Endothelial cell of umbilical vein (primary cell): Measurements from ENCODE around the gene CLIC1. TPM values are rescaled to one million over a fixed set of nuclear protein-coding genes. Genes with fewer than 3 reads are reported as not detected.
"Not testable (repeated sequence)": the region's sequence is repeated elsewhere in the genome, so short reads cannot be mapped to it uniquely, and the experiment has no call there.

Experiments
- BruUV-seq: library from RNA; stranded (reverse); fragments of 400-500 nt; replicated peaks from 2 replicates; lab custom pipeline; 2021; lab: Mats Ljungman, UMichigan
- CTCF ChIA-PET: fragments of 300-600, 350-600 bp; sonication (Branson Sonifier 250); formaldehyde crosslinking; loops from one replicate; lab custom pipeline; 2021; ENCODE audit warnings: antibody characterized with exemption, inconsistent platforms; lab: Charles Lee
- POLR2A ChIA-PET: fragments of 300-600, 350-600 bp; sonication (Branson Sonifier 250); formaldehyde crosslinking; loops from one replicate; lab custom pipeline; 2021; ENCODE audit warnings: antibody characterized with exemption, inconsistent platforms; lab: Charles Lee
- DNase-seq: peaks from one replicate; pipeline ENCODE4 v3.0.0-alpha.2; 2011; ENCODE audit warnings: low read depth, low spot score
- FAIRE-seq: peaks from 2 replicates; lab custom pipeline; 2011; peaks lifted over from hg19 to GRCh38; lab: Jason Lieb, UNC
- H2AFZ ChIP-seq: 2 replicates; pipeline ENCODE4 v1.6.0; 2012; ENCODE audit warnings: low read depth, low read length, control low read depth, inconsistent platforms
- H3K27ac ChIP-seq: 2 replicates; pipeline ENCODE4 v1.5.1; 2011; ENCODE audit warnings: low read depth, mild to moderate bottlenecking, control low read depth, low read length, moderate library complexity; ENCODE audit not compliant: insufficient read depth
- H3K27me3 ChIP-seq, 2 experiments: 2 replicates each; pipeline versions ENCODE4 v1.6.0 to v1.6.1; 2011; ENCODE audit warnings: low read length in 2 of 2, mixed read lengths in 1 of 2; ENCODE audit not compliant: control insufficient read depth in 2 of 2, insufficient read depth in 2 of 2
- H3K36me3 ChIP-seq, 2 experiments: 2 replicates in 1 of 2; 3 replicates in 1 of 2; pipeline ENCODE4 v1.5.1; 2011; ENCODE audit warnings: low read length in 2 of 2, mild to moderate bottlenecking in 1 of 2, moderate library complexity in 1 of 2; ENCODE audit not compliant: control insufficient read depth in 2 of 2, insufficient read depth in 2 of 2; ENCODE audit errors: extremely low read depth in 1 of 2
- H3K4me1 ChIP-seq: 3 replicates; pipeline ENCODE4 v1.5.1; 2011; ENCODE audit warnings: mild to moderate bottlenecking, low read length; ENCODE audit not compliant: control insufficient read depth, insufficient read depth; ENCODE audit errors: extremely low read depth
- H3K4me2 ChIP-seq: 2 replicates; pipeline ENCODE4 v1.6.1; 2011; ENCODE audit warnings: low read length, control low read depth, mixed read lengths; ENCODE audit not compliant: insufficient read depth
- H3K4me3 ChIP-seq, 3 experiments: fragments of 200-600 bp in 1 of 3; sonication (generic), shearing (Covaris generic) in 1 of 3; replicated peaks in 1 of 3; 2 replicates each; pipeline ENCODE4 v1.5.1; 2011 to 2016; ENCODE audit warnings: control low read depth in 3 of 3, low read length in 3 of 3, mild to moderate bottlenecking in 2 of 3, inconsistent platforms in 1 of 3, low read depth in 1 of 3, moderate library complexity in 1 of 3; ENCODE audit not compliant: insufficient read depth in 1 of 3
- H3K79me2 ChIP-seq: 2 replicates; pipeline ENCODE4 v1.6.0; 2012; ENCODE audit warnings: low read length, inconsistent platforms; ENCODE audit not compliant: control insufficient read depth, insufficient read depth
- H3K9ac ChIP-seq: replicated peaks from 2 replicates; pipeline ENCODE3; 2011; ENCODE audit warnings: low read length, control low read depth; ENCODE audit not compliant: insufficient read depth; ENCODE audit errors: extremely low read depth
- H3K9me1 ChIP-seq: replicated peaks from 3 replicates; pipeline ENCODE4 v1.6.0; 2011; ENCODE audit warnings: mild to moderate bottlenecking, low read length; ENCODE audit not compliant: control insufficient read depth, insufficient read depth; ENCODE audit errors: extremely low read depth
- H3K9me3 ChIP-seq: replicated peaks from 2 replicates; pipeline ENCODE4 v1.5.1; 2012; ENCODE audit warnings: low read length, inconsistent platforms; ENCODE audit not compliant: control insufficient read depth, insufficient read depth
- H4K20me1 ChIP-seq: replicated peaks from 2 replicates; pipeline ENCODE3; 2011; ENCODE audit warnings: mild to moderate bottlenecking, low read length; ENCODE audit not compliant: control insufficient read depth, insufficient read depth; ENCODE audit errors: extremely low read depth
- EZH2 ChIP-seq: IDR thresholded peaks from 2 replicates; pipeline ENCODE4 v1.6.1; 2012; ENCODE audit warnings: borderline replicate concordance, low read depth, mild to moderate bottlenecking, moderate library complexity, low read length, inconsistent platforms; ENCODE audit not compliant: severe bottlenecking
- FOS ChIP-seq: IDR thresholded peaks from 2 replicates; pipeline ENCODE4 v1.6.1; 2011; ENCODE audit warnings: mild to moderate bottlenecking, low read length, moderate library complexity, borderline replicate concordance; ENCODE audit not compliant: insufficient read depth
- GATA2 ChIP-seq: IDR thresholded peaks from 2 replicates; pipeline ENCODE4 v1.7.0; 2011; ENCODE audit warnings: low read depth, mild to moderate bottlenecking, moderate library complexity, mixed read lengths, low read length; ENCODE audit not compliant: insufficient read length, insufficient read depth
- JUN ChIP-seq: IDR thresholded peaks from 2 replicates; pipeline ENCODE4 v1.6.1; 2011; ENCODE audit warnings: borderline replicate concordance, low read depth; ENCODE audit not compliant: insufficient read length, insufficient read depth
- MAX ChIP-seq: IDR thresholded peaks from 2 replicates; pipeline ENCODE4 v1.6.1; 2011; ENCODE audit not compliant: insufficient read depth, insufficient read length
- MYC ChIP-seq: IDR thresholded peaks from one replicate; pipeline ENCODE4 v1.6.1; 2011; ENCODE audit warnings: mild to moderate bottlenecking, low read depth, low read length
- POLR2A ChIP-seq: IDR thresholded peaks from 2 replicates; pipeline ENCODE4 v1.6.1; 2012; ENCODE audit warnings: low read depth, mild to moderate bottlenecking, control low read depth, low read length
- POLR2AphosphoS5 ChIP-seq: IDR thresholded peaks from 2 replicates; pipeline ENCODE4 v1.6.1; 2012; ENCODE audit warnings: low read depth, mild to moderate bottlenecking, control low read depth, low read length, moderate library complexity; ENCODE audit not compliant: insufficient read depth
- dilution Hi-C: fragments of 300-500 bp; cut with MboI; formaldehyde crosslinking; loops from one replicate; pipeline ENCODE4 v1.15.0; 2019; ENCODE audit warnings: low sequenced_read_pairs; ENCODE audit not compliant: extremely low pct_ligation_motif_present
- intact Hi-C: fragments of 100-400 bp; cut with micrococcal nuclease; formaldehyde crosslinking; loops from one replicate; pipeline ENCODE4 v1.10.0; 2022
- polyA plus RNA-seq, 4 experiments: library from polyadenylated mRNA; depleted of rRNA in 3 of 4; stranded (reverse) in 3 of 4; unstranded in 1 of 4; fragments of >200 nt; gene quantifications; 2 replicates each; pipeline versions ENCODE4 v1.2.1 to v1.2.3, GENCODE V29; 2011 to 2012; ENCODE audit warnings: missing spikeins in 1 of 4
- total RNA-seq: library from RNA; stranded (reverse); gene quantifications from 2 replicates; pipeline ENCODE4 v1.2.3, GENCODE V29; 2021
- TF ChIP-seq, protein P1 (sequence below), 2 donors: IDR thresholded peaks; 1 replicate in 1 of 2; 2 replicates in 1 of 2; pipeline ENCODE4 v1.5.1; 2011; ENCODE audit warnings: low read length in 2 of 2, mild to moderate bottlenecking in 2 of 2, moderate library complexity in 2 of 2, control low read depth in 1 of 2, inconsistent platforms in 1 of 2, low read depth in 1 of 2; ENCODE audit not compliant: insufficient read depth in 1 of 2; ENCODE audit errors: extremely low read depth in 1 of 2

The CLIC1 gene
- total and polyA plus RNA-seq, 2 donors (not counting 3 experiments of a cell fraction or from before 2014, with no cell fraction given), result 543 to 578 TPM

- no peaks in the 10 kb centered on the region for H3K9me3 ChIP-seq
- no peak for FAIRE-seq
- H3K4me1 ChIP-seq, result peaks cover 8% of the 10 kb centered on the region
- H3K4me3 ChIP-seq, result no peak overlapping the region
- no peak overlapping the region for H3K9ac ChIP-seq
- TF ChIP-seq FOS, result no peak
- no peak for TF ChIP-seq POLR2A
- TF ChIP-seq POLR2AphosphoS5, result no peak
- TF ChIP-seq MAX, result no peak
- no peak for TF ChIP-seq JUN
- TF ChIP-seq, protein P1, sequence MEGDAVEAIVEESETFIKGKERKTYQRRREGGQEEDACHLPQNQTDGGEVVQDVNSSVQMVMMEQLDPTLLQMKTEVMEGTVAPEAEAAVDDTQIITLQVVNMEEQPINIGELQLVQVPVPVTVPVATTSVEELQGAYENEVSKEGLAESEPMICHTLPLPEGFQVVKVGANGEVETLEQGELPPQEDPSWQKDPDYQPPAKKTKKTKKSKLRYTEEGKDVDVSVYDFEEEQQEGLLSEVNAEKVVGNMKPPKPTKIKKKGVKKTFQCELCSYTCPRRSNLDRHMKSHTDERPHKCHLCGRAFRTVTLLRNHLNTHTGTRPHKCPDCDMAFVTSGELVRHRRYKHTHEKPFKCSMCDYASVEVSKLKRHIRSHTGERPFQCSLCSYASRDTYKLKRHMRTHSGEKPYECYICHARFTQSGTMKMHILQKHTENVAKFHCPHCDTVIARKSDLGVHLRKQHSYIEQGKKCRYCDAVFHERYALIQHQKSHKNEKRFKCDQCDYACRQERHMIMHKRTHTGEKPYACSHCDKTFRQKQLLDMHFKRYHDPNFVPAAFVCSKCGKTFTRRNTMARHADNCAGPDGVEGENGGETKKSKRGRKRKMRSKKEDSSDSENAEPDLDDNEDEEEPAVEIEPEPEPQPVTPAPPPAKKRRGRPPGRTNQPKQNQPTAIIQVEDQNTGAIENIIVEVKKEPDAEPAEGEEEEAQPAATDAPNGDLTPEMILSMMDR (IDR thresholded peaks at IDR 0.05; ENCODE audit: extremely low read depth in 1 of 2, insufficient read depth in 1 of 2, low read depth in 1 of 2, low read length in 2 of 2), result no peak
- TF ChIP-seq EZH2, result no peak
- no peak for TF ChIP-seq MYC
- TF ChIP-seq GATA2, result no peak
- H4K20me1 ChIP-seq, result no peaks in the 10 kb centered on the region
- no peaks in the 10 kb centered on the region for H3K36me3 ChIP-seq
- intact Hi-C loops, result no loop called here
- BruUV-seq, result no TSS peak
- no peaks in the 10 kb centered on the region for H3K9me1 ChIP-seq
- no peaks in the 10 kb centered on the region for H3K27me3 ChIP-seq
- no peak overlapping the region for H3K27ac ChIP-seq
- ChIA-PET CTCF (interaction anchor here (1.2 to 2.3 kb wide), 5 partner anchors 8 to 59 kb away, joined by 3 to 14 read pairs (median 4); partner anchors contain the start of genes ABHD16A and DDAH2), POLR2A (interaction anchor here (0.5 to 1.3 kb wide), 4 partner anchors 7 to 103 kb away, joined by 3 to 7 read pairs (median 3); partner anchors contain the start of genes ABHD16A and CLIC1)
- H3K4me2 ChIP-seq, result no peak overlapping the region
- DNase-seq, result no peak
- no peaks in the 10 kb centered on the region for H3K79me2 ChIP-seq
- dilution Hi-C loops, result no loop called here
- peak overlapping the region; percentile 52 for H2AFZ ChIP-seq
Observed at GRCh38 chr6:31710523-31711219, 25.7 kb downstream of the CLIC1 start.

DNA sequence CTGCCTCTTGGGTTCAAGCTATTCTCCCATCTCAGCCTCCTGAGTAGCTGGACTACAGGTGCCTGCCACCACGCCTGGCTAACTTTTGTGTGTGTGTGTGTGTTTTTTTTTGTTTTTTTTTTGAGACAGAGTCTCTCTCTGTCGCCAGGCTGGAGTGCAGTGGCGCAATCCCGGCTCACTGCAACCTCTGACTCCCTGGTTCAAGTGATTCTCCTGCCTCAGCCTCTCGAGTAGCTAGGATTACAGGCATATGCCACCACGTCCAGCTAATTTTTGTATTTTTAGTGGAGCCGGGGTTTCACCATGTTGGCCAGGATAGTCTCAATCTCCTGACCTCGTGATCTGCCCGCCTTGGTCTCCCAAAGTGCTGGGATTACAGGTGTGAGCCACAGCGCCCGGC lies 27.2 kb downstream of the CLIC1 start:
- H3K27me3 ChIP-seq, H3K36me3 ChIP-seq, H3K4me1 ChIP-seq, H4K20me1 ChIP-seq, H3K4me3 ChIP-seq, DNase-seq, H3K79me2 ChIP-seq, H3K9me3 ChIP-seq, BruUV-seq, CTCF ChIA-PET, H3K9ac ChIP-seq, H2AFZ ChIP-seq, intact Hi-C loops, FAIRE-seq, H3K27ac ChIP-seq, POLR2A ChIA-PET, dilution Hi-C loops, H3K4me2 ChIP-seq, H3K9me1 ChIP-seq: not testable (repeated sequence)
